HepG2 (cell line): ENCODE measurements around the gene TNNI3K. TPM values are rescaled to one million over a fixed set of nuclear protein-coding genes. Genes with fewer than 3 reads are reported as not detected.

ENCODE experiments used
- ATAC-seq: fragments of 200-7000 bp; cut with Tn5 transposase; 3 replicates; pipeline ENCODE4 v1.9.1; 2020; ENCODE audit warnings: mild to moderate bottlenecking, moderate library complexity
- BruUV-seq: library from RNA; stranded (reverse); fragments of 400-500 nt; replicated peaks from 2 replicates; lab custom pipeline; 2021; lab: Mats Ljungman, UMichigan
- CTCF ChIA-PET: fragments of 300-600 bp; formaldehyde crosslinking; extraction: SDS; loops from one replicate; lab custom pipeline; 2021; ENCODE audit warnings: low total read pairs, inconsistent platforms, low intra/inter-chr PET ratio; lab: Yijun Ruan, JAX
- POLR2A ChIA-PET: fragments of 350-600 bp; sonication (Branson Sonifier 250); formaldehyde crosslinking; loops from one replicate; lab custom pipeline; 2020; ENCODE audit warnings: antibody characterized with exemption, inconsistent platforms; lab: Yijun Ruan, JAX
- DNase-seq: peaks from one replicate; pipeline ENCODE4 v3.0.0-alpha.2; 2015; ENCODE audit warnings: low spot score
- FAIRE-seq: peaks from 3 replicates; lab custom pipeline; 2011; peaks lifted over from hg19 to GRCh38; lab: Jason Lieb, UNC
- H2AFZ ChIP-seq: one replicate; pipeline ENCODE4 v1.6.1; 2011; ENCODE audit warnings: low read length, inconsistent platforms
- H3K27ac ChIP-seq: fragments of 300-600 bp; 3 replicates; pipeline ENCODE4 v1.8.0; 2011; ENCODE audit warnings: mixed run types, mild to moderate bottlenecking, mixed read lengths, low read length, inconsistent platforms; ENCODE audit not compliant: insufficient read depth; ENCODE audit errors: extremely low read length
- H3K27me3 ChIP-seq, 2 experiments: fragments of 200-600 bp in 1 of 2; 2 replicates in 1 of 2; 3 replicates in 1 of 2; pipeline versions ENCODE4 v1.6.0 to v1.8.0; 2011; ENCODE audit warnings: low read length in 2 of 2, mild to moderate bottlenecking in 2 of 2, moderate library complexity in 2 of 2, inconsistent platforms in 1 of 2; ENCODE audit not compliant: insufficient read depth in 2 of 2, control insufficient read depth in 1 of 2
- H3K36me3 ChIP-seq, 2 experiments: fragments of 200-600 bp in 1 of 2; replicated peaks in 1 of 2; 2 replicates in 1 of 2; 3 replicates in 1 of 2; pipeline versions ENCODE4 v1.5.1 to v1.8.0; 2011; ENCODE audit warnings: low read length in 2 of 2, inconsistent platforms in 1 of 2; ENCODE audit not compliant: insufficient read depth in 2 of 2, control insufficient read depth in 1 of 2
- H3K4me1 ChIP-seq: 2 replicates; pipeline ENCODE4 v1.5.1; 2012; ENCODE audit warnings: low read length, inconsistent platforms; ENCODE audit not compliant: insufficient read depth
- H3K4me2 ChIP-seq: 2 replicates; pipeline ENCODE4 v1.6.0; 2011; ENCODE audit warnings: low read depth, low read length, inconsistent platforms
- H3K4me3 ChIP-seq, 3 experiments: fragments of 200-600 bp in 1 of 3; sonication (generic), shearing (Covaris generic) in 1 of 3; replicated peaks in 1 of 3; 2 replicates each; pipeline ENCODE4 v1.5.1; 2011 to 2016; ENCODE audit warnings: low read length in 3 of 3, inconsistent platforms in 2 of 3, low read depth in 2 of 3, mild to moderate bottlenecking in 2 of 3, control low read depth in 1 of 3, mixed read lengths in 1 of 3; ENCODE audit not compliant: insufficient read depth in 1 of 3
- H3K79me2 ChIP-seq: one replicate; pipeline ENCODE4 v1.6.1; 2011; ENCODE audit warnings: low read length, inconsistent platforms; ENCODE audit not compliant: insufficient read depth
- H3K9ac ChIP-seq: 2 replicates; pipeline ENCODE4 v1.6.0; 2011; ENCODE audit warnings: mild to moderate bottlenecking, low read depth, low read length, inconsistent platforms; ENCODE audit not compliant: insufficient read depth
- H3K9me3 ChIP-seq: 2 replicates; pipeline ENCODE4 v1.5.1; 2012; ENCODE audit warnings: mild to moderate bottlenecking, low read length
- H4K20me1 ChIP-seq: 2 replicates; pipeline ENCODE4 v1.6.0; 2011; ENCODE audit warnings: inconsistent platforms, mild to moderate bottlenecking, low read length, moderate library complexity; ENCODE audit not compliant: insufficient read depth
- ATAD3A ChIP-seq: sonication (generic); formaldehyde crosslinking; IDR thresholded peaks from 2 replicates; pipeline ENCODE4 v1.4.0; 2020; ENCODE audit warnings: missing genetic modification reagents
- ELF1 ChIP-seq: sonication (generic); formaldehyde crosslinking; IDR thresholded peaks from 2 replicates; pipeline ENCODE4 v1.4.0; 2020; ENCODE audit warnings: missing genetic modification reagents
- ERF ChIP-seq: IDR thresholded peaks from 2 replicates; pipeline ENCODE4 v1.6.1; 2018; ENCODE audit warnings: missing biosample characterization, missing genetic modification reagents
- ESRRA ChIP-seq: sonication (generic); formaldehyde crosslinking; IDR thresholded peaks from 2 replicates; pipeline ENCODE4 v1.5.1; 2020; ENCODE audit warnings: mild to moderate bottlenecking, low read depth, missing genetic modification reagents
- HNRNPLL ChIP-seq: fragments of 200-400 bp; formaldehyde crosslinking; IDR thresholded peaks from 2 replicates; pipeline ENCODE4 v1.6.1; 2017; ENCODE audit warnings: mild to moderate bottlenecking, low read depth, low read length; ENCODE audit not compliant: poor library complexity, severe bottlenecking
- KDM1A ChIP-seq: IDR thresholded peaks from 2 replicates; pipeline ENCODE4 v1.6.1; 2016; ENCODE audit warnings: missing compliant biosample characterization
- PCBP1 ChIP-seq: fragments of 200-400 bp; formaldehyde crosslinking; IDR thresholded peaks from 2 replicates; pipeline ENCODE4 v1.6.1; 2017; ENCODE audit warnings: mild to moderate bottlenecking, low read depth, low read length, borderline replicate concordance
- RBM22 ChIP-seq: fragments of 200-400 bp; formaldehyde crosslinking; optimal IDR thresholded peaks from 2 replicates; pipeline ENCODE3; 2017; ENCODE audit warnings: mild to moderate bottlenecking, low read length, moderate library complexity
- RFXAP ChIP-seq: sonication (generic); formaldehyde crosslinking; IDR thresholded peaks from 2 replicates; pipeline ENCODE4 v1.4.0; 2020; ENCODE audit warnings: missing genetic modification reagents, borderline replicate concordance
- RORA ChIP-seq: sonication (generic); formaldehyde crosslinking; IDR thresholded peaks from 2 replicates; pipeline ENCODE4 v1.5.0; 2020; ENCODE audit warnings: mild to moderate bottlenecking, missing genetic modification reagents, moderate library complexity
- TRIM24 ChIP-seq: sonication (generic); formaldehyde crosslinking; IDR thresholded peaks from 2 replicates; pipeline ENCODE4 v1.8.0; 2022; ENCODE audit warnings: mild to moderate bottlenecking, missing genetic modification reagents
- ZNF136 ChIP-seq: sonication (generic); formaldehyde crosslinking; IDR thresholded peaks from 2 replicates; pipeline ENCODE4 v1.8.1; 2022; ENCODE audit warnings: low read depth, mild to moderate bottlenecking, moderate library complexity, missing genetic modification reagents
- ZNF333 ChIP-seq: sonication (generic); formaldehyde crosslinking; IDR thresholded peaks from 2 replicates; pipeline ENCODE4 v1.4.0; 2020; ENCODE audit warnings: mild to moderate bottlenecking, missing genetic modification reagents, borderline replicate concordance
- ZNF337 ChIP-seq: sonication (generic); formaldehyde crosslinking; IDR thresholded peaks from 2 replicates; pipeline ENCODE4 v1.5.1; 2020; ENCODE audit warnings: missing genetic modification reagents, low read depth, mild to moderate bottlenecking, borderline replicate concordance
- ZNF441 ChIP-seq: sonication (generic); formaldehyde crosslinking; IDR thresholded peaks from 2 replicates; pipeline ENCODE4 v1.7.0; 2021; ENCODE audit warnings: missing genetic modification reagents, borderline replicate concordance
- ZNF678 ChIP-seq: sonication (generic); formaldehyde crosslinking; IDR thresholded peaks from 2 replicates; pipeline ENCODE4 v1.4.0; 2020; ENCODE audit warnings: mild to moderate bottlenecking, missing genetic modification reagents
- WGBS: methylation state at CpG from one replicate; pipeline ENCODE4 v1.1.6; 2017; ENCODE audit warnings: low lambda C conversion rate; 5-methylcytosine and 5-hydroxymethylcytosine counted together
- in situ Hi-C: cut with HindIII; loops from 2 replicates; pipeline ENCODE4 v1.10.0; 2017; ENCODE audit warnings: low pct_unique_long_range_greater_than_20kb; ENCODE audit not compliant: extremely low pct_ligation_motif_present
- intact Hi-C: fragments of 100-400 bp; cut with micrococcal nuclease; formaldehyde crosslinking; loops from one replicate; pipeline ENCODE4 v1.10.0; 2022; ENCODE audit not compliant: unreplicated experiment
- polyA plus RNA-seq, 8 experiments: library from polyadenylated mRNA; depleted of rRNA in 3 of 8; stranded (reverse) in 7 of 8; unstranded in 1 of 8; fragments of >200 nt; fragmentation: Illumina TruSeq in 4 of 8; extraction: Trizol in 4 of 8; gene quantifications; 2 replicates each; pipeline versions ENCODE4 v1.2.1 to v1.2.3, GENCODE V29; 2011 to 2016; ENCODE audit warnings: low read depth in 4 of 8, missing spikeins in 1 of 8, mixed read lengths in 1 of 8; ENCODE audit not compliant: insufficient read depth in 1 of 8
- total RNA-seq, 5 experiments: library from RNA; depleted of rRNA; stranded (reverse); fragments of >200 nt; fragmentation: Illumina TruSeq; extraction: Trizol; gene quantifications; 2 replicates each; pipeline ENCODE4 v1.2.3, GENCODE V29; 2016; ENCODE audit warnings: low read depth in 1 of 5
- TF ChIP-seq, protein P1 (sequence below): sonication (generic); formaldehyde crosslinking; IDR thresholded peaks from 2 replicates; pipeline ENCODE4 v1.5.1; 2020; ENCODE audit warnings: missing genetic modification reagents, mild to moderate bottlenecking, borderline replicate concordance

Gene TNNI3K
- total and polyA plus RNA-seq, 2 of the 13 experiments (the other 11 are each of a cell fraction or from before 2014, with no cell fraction given): 1.1 TPM; not detected in 1

DNA sequence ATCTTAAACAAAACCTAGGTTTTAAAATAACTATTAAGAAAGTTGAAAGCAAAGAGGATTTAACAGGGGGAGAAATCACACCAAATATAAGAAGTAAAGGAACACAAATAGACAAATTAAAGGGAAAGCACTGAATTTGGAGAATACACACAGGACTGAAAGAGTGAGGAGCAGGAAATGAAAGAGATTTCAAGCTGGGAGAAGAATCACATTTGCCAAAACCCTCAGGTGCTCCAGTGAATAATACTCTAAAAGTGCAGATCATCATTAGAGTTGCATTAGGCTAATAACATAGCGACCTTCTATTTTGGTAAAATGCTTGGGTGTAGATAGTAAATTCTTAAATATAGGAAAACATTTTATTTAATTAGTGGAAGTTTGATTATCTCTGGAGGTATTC lies 127.5 kb downstream of the TNNI3K start:
- in situ Hi-C loops (no loop called here), intact Hi-C loops (no loop called here)
- DNase-seq (no peak), ATAC-seq (no peak), FAIRE-seq (no peak)
- H3K27ac ChIP-seq: no peak overlapping the region
- BruUV-seq: no TSS peak
- peaks cover 2% of the 10 kb centered on the region for H3K4me1 ChIP-seq
- H3K4me2 ChIP-seq: no peak overlapping the region
- no peak for TF ChIP-seq ELF1 (CRISPR knock-in tag)
- TF ChIP-seq KDM1A (CRISPR knock-in tag): no peak
- TF ChIP-seq ZNF678 (CRISPR knock-in tag): no peak
- TF ChIP-seq ESRRA: no peak
- no peak for TF ChIP-seq ZNF333 (CRISPR knock-in tag)
- TF ChIP-seq PCBP1: no peak
- H3K9me3 ChIP-seq: no peaks in the 10 kb centered on the region
- no peaks in the 10 kb centered on the region for H3K27me3 ChIP-seq
- WGBS: 0% methylated on average over 1 of the region's 1 CpG
- no peak overlapping the region for H2AFZ ChIP-seq
- POLR2A ChIA-PET: no interaction called here
- no peaks in the 10 kb centered on the region for H4K20me1 ChIP-seq
- H3K36me3 ChIP-seq: no peaks in the 10 kb centered on the region
- CTCF ChIA-PET: no interaction called here
- no peak overlapping the region for H3K9ac ChIP-seq
- H3K79me2 ChIP-seq: no peaks in the 10 kb centered on the region
- H3K4me3 ChIP-seq: no peak overlapping the region

DNA sequence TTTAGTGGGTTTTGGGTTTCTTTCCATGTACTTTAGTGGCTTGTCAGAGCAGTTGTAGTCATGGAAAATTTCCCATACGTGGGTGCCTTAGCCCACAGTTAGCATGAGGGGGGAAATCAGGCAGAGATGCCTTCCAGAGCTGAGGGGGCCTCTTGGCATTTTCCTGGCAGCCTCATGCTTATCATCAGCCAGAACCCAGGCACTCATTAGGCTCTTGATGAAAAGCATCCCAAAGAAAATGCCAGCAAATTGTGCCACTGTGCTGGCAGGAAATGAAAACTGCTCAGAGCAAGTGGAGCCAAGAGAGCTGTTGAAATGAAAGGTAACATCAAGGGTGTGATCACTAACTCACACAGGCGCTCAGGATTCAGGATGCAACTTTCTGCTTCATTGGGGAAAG lies 128.0 kb downstream of the TNNI3K start:
- in situ Hi-C loops (no loop called here), intact Hi-C loops (no loop called here)
- H3K4me3 ChIP-seq: no peak overlapping the region
- no peaks in the 10 kb centered on the region for H4K20me1 ChIP-seq
- 3% methylated on average over 2 of the region's 2 CpGs for WGBS
- H3K36me3 ChIP-seq: no peaks in the 10 kb centered on the region
- H2AFZ ChIP-seq: no peak overlapping the region
- no peak overlapping the region for H3K27ac ChIP-seq
- ChIA-PET POLR2A (no interaction called here), CTCF (no interaction called here)
- H3K27me3 ChIP-seq: no peaks in the 10 kb centered on the region
- H3K9ac ChIP-seq: no peak overlapping the region
- FAIRE-seq: no peak
- BruUV-seq: no TSS peak
- H3K79me2 ChIP-seq: no peaks in the 10 kb centered on the region
- no peaks in the 10 kb centered on the region for H3K9me3 ChIP-seq
- no peaks in the 10 kb centered on the region for H3K4me1 ChIP-seq
- no peak overlapping the region for H3K4me2 ChIP-seq
- ATAC-seq: no peak
- no peak for DNase-seq
- TF ChIP-seq TRIM24 (CRISPR knock-in tag) (no peak), ERF (no peak), ZNF441 (CRISPR knock-in tag) (no peak), HNRNPLL (no peak), RORA (CRISPR knock-in tag) (no peak), ZNF337 (no peak), RFXAP (no peak), RBM22 (no peak), ATAD3A (CRISPR knock-in tag) (no peak), ZNF136 (CRISPR knock-in tag) (no peak)
- TF ChIP-seq, protein P1, sequence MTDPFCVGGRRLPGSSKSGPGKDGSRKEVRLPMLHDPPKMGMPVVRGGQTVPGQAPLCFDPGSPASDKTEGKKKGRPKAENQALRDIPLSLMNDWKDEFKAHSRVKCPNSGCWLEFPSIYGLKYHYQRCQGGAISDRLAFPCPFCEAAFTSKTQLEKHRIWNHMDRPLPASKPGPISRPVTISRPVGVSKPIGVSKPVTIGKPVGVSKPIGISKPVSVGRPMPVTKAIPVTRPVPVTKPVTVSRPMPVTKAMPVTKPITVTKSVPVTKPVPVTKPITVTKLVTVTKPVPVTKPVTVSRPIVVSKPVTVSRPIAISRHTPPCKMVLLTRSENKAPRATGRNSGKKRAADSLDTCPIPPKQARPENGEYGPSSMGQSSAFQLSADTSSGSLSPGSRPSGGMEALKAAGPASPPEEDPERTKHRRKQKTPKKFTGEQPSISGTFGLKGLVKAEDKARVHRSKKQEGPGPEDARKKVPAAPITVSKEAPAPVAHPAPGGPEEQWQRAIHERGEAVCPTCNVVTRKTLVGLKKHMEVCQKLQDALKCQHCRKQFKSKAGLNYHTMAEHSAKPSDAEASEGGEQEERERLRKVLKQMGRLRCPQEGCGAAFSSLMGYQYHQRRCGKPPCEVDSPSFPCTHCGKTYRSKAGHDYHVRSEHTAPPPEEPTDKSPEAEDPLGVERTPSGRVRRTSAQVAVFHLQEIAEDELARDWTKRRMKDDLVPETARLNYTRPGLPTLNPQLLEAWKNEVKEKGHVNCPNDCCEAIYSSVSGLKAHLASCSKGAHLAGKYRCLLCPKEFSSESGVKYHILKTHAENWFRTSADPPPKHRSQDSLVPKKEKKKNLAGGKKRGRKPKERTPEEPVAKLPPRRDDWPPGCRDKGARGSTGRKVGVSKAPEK (CRISPR knock-in tag): no peak
